Measurements from ENCODE around the gene CEP95.

The CEP95 gene

GRCh38 chr17:64531955-64532371 lies 25.2 kb downstream of the CEP95 start:
- Histone ChIP-seq H2AFZ (ENCODE audit: insufficient read depth, low read length, poor library complexity) (no peak overlapping the region), H3K27ac (ENCODE audit: low read depth, low read length) (no peak overlapping the region), H3K79me2 (ENCODE audit: control insufficient read depth, insufficient read depth, low read length, poor library complexity) (no peaks in the 10 kb centered on the region), H3K14ac (ENCODE audit: low read length) (no peak overlapping the region), H3K4ac (ENCODE audit: low read depth, low read length) (no peak overlapping the region), H3K18ac (ENCODE audit: low read length) (no peak overlapping the region), H3K36me3 (ENCODE audit: control insufficient read depth in 1 of 2, insufficient read depth in 2 of 2, low read length in 2 of 2) (peaks cover 29 to 56% of the 10 kb centered on the region in 2 experiments), H3K4me3 (ENCODE audit: low read depth, low read length) (no peak overlapping the region), H2AK5ac (ENCODE audit: low read length) (no peak overlapping the region), H4K12ac (ENCODE audit: low read depth, low read length) (no peak overlapping the region), H3K4me2 (ENCODE audit: low read length) (no peak overlapping the region), H3K23ac (ENCODE audit: low read length) (no peak overlapping the region), H4K8ac (ENCODE audit: low read depth, low read length) (no peak overlapping the region), H3K79me1 (ENCODE audit: low read length) (no peaks in the 10 kb centered on the region), H4K91ac (ENCODE audit: low read depth, low read length) (no peak overlapping the region), H3K27me3 (ENCODE audit: insufficient read depth, low read length) (no peaks in the 10 kb centered on the region), H2BK120ac (ENCODE audit: insufficient read depth, low read length, poor library complexity) (no peak overlapping the region), H3K4me1 (ENCODE audit: control insufficient read depth in 1 of 2, insufficient read depth in 2 of 2, low read length in 2 of 2) (no peaks in the 10 kb centered on the region), H3K9me3 (ENCODE audit: insufficient read depth, low read depth, low read length) (no peaks in the 10 kb centered on the region), H2BK5ac (ENCODE audit: low read depth, low read length, poor library complexity) (no peak overlapping the region), H2BK12ac (ENCODE audit: low read length) (no peak overlapping the region), H3K9ac (ENCODE audit: low read length) (no peak overlapping the region)
- WGBS (ENCODE audit: extremely low coverage, insufficient coverage, insufficient read length) = no CpG with 5 or more reads among the region's 5 CpGs
- no peak for DNase-seq

DNA sequence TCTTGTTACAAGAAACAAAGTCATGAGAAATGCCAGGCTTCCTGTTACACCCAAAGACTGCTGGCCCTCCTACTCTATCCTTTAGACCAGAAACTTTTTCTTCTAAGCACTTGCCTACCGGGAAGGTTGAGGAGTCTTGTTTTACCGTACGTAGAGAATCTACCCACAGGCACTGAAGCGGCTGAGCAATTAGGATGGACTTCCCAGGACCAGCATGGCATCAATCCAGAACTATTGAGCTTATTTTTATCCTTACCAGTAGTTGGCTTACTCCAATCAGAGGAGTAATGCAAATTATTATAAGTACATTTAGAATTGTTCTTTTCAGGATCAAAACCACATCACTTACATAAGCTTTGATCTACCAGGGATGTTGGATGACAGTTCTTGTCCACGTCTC lies 25.6 kb downstream of the CEP95 start:
- no peak overlapping the region for H2BK120ac ChIP-seq (ENCODE audit: insufficient read depth, low read length, poor library complexity)
- no peak overlapping the region for H4K12ac ChIP-seq (ENCODE audit: low read depth, low read length)
- DNase-seq = no peak
- H3K9me3 ChIP-seq (ENCODE audit: insufficient read depth, low read depth, low read length) = no peaks in the 10 kb centered on the region
- no peak overlapping the region for H2AK5ac ChIP-seq (ENCODE audit: low read length)
- no peak overlapping the region for H3K4me2 ChIP-seq (ENCODE audit: low read length)
- H3K9ac ChIP-seq (ENCODE audit: low read length) = no peak overlapping the region
- no peak overlapping the region for H3K18ac ChIP-seq (ENCODE audit: low read length)
- no peaks in the 10 kb centered on the region for H3K4me1 ChIP-seq (ENCODE audit: control insufficient read depth in 1 of 2, insufficient read depth in 2 of 2, low read length in 2 of 2)
- peaks cover 27 to 57% of the 10 kb centered on the region in 2 experiments for H3K36me3 ChIP-seq (ENCODE audit: control insufficient read depth in 1 of 2, insufficient read depth in 2 of 2, low read length in 2 of 2)
- H4K8ac ChIP-seq (ENCODE audit: low read depth, low read length) = no peak overlapping the region
- H4K91ac ChIP-seq (ENCODE audit: low read depth, low read length) = no peak overlapping the region
- no peak overlapping the region for H3K4me3 ChIP-seq (ENCODE audit: low read depth, low read length)
- H3K4ac ChIP-seq (ENCODE audit: low read depth, low read length) = no peak overlapping the region
- no peak overlapping the region for H2BK5ac ChIP-seq (ENCODE audit: low read depth, low read length, poor library complexity)
- no peak overlapping the region for H2AFZ ChIP-seq (ENCODE audit: insufficient read depth, low read length, poor library complexity)
- no CpG with 5 or more reads among the region's 5 CpGs for WGBS (ENCODE audit: extremely low coverage, insufficient coverage, insufficient read length)
- no peak overlapping the region for H3K14ac ChIP-seq (ENCODE audit: low read length)
- no peaks in the 10 kb centered on the region for H3K79me2 ChIP-seq (ENCODE audit: control insufficient read depth, insufficient read depth, low read length, poor library complexity)
- no peak overlapping the region for H3K23ac ChIP-seq (ENCODE audit: low read length)
- no peak overlapping the region for H3K27ac ChIP-seq (ENCODE audit: low read depth, low read length)
- no peaks in the 10 kb centered on the region for H3K27me3 ChIP-seq (ENCODE audit: insufficient read depth, low read length)
- H3K79me1 ChIP-seq (ENCODE audit: low read length) = no peaks in the 10 kb centered on the region
- H2BK12ac ChIP-seq (ENCODE audit: low read length) = no peak overlapping the region

DNA sequence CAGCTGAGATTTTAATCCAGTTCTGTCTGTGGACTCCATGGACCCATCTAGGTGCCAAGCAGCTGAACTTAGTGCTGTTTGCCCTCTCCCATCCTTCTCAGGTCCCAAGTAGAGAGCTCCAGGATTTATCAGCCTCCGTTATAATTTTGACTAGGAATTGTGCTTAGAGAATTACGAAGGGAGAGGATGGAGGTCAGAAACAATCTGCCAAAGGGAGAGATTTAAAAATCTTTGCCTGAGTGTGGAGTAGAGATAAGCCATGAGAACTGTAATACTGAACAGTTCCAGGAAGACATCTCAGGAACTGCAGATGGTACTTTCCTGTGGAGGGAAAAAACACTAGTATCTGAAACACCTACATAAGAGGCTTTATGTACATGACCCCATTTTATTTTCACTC lies 27.0 kb downstream of the CEP95 start:
- Histone ChIP-seq H3K14ac (ENCODE audit: low read length) (no peak overlapping the region), H3K4ac (ENCODE audit: low read depth, low read length) (no peak overlapping the region), H2AFZ (ENCODE audit: insufficient read depth, low read length, poor library complexity) (no peak overlapping the region), H4K12ac (ENCODE audit: low read depth, low read length) (no peak overlapping the region), H3K79me1 (ENCODE audit: low read length) (no peaks in the 10 kb centered on the region), H3K18ac (ENCODE audit: low read length) (no peak overlapping the region), H3K4me2 (ENCODE audit: low read length) (no peak overlapping the region), H3K36me3 (ENCODE audit: control insufficient read depth in 1 of 2, insufficient read depth in 2 of 2, low read length in 2 of 2) (peaks cover 28 to 65% of the 10 kb centered on the region in 2 experiments), H2BK120ac (ENCODE audit: insufficient read depth, low read length, poor library complexity) (no peak overlapping the region), H3K9me3 (ENCODE audit: insufficient read depth, low read depth, low read length) (no peaks in the 10 kb centered on the region), H3K79me2 (ENCODE audit: control insufficient read depth, insufficient read depth, low read length, poor library complexity) (no peaks in the 10 kb centered on the region), H2AK5ac (ENCODE audit: low read length) (no peak overlapping the region), H3K4me1 (ENCODE audit: control insufficient read depth in 1 of 2, insufficient read depth in 2 of 2, low read length in 2 of 2) (no peaks in the 10 kb centered on the region), H3K23ac (ENCODE audit: low read length) (no peak overlapping the region), H4K8ac (ENCODE audit: low read depth, low read length) (no peak overlapping the region), H4K91ac (ENCODE audit: low read depth, low read length) (no peak overlapping the region), H2BK12ac (ENCODE audit: low read length) (no peak overlapping the region), H3K9ac (ENCODE audit: low read length) (no peak overlapping the region), H2BK5ac (ENCODE audit: low read depth, low read length, poor library complexity) (no peak overlapping the region), H3K27ac (ENCODE audit: low read depth, low read length) (no peak overlapping the region), H3K27me3 (ENCODE audit: insufficient read depth, low read length) (no peaks in the 10 kb centered on the region), H3K4me3 (ENCODE audit: low read depth, low read length) (no peak overlapping the region)
- WGBS (ENCODE audit: extremely low coverage, insufficient coverage, insufficient read length) = no CpG with 5 or more reads among the region's 2 CpGs
- no peak for DNase-seq

DNA sequence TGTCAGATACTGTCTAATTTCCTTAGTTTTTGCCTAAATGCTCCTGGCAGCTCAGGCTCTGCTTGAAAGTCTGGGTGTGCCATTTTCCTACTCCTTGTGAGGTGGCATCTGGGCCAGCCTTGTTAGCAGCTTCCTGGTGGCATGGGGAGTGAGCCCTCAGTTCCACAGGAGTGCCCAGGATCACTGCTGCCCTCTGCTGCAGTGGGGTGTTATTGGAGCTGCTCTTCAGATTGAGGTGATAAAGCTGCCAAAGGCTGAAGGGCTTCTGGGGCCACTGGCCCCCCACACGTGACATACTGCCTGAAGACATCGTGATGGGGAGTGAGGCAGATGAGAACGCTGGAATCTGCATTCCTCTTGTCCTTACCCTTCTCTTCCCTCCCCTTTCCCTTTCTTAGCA lies 27.4 kb downstream of the CEP95 start:
- no peaks in the 10 kb centered on the region for H3K79me1 ChIP-seq (ENCODE audit: low read length)
- H3K18ac ChIP-seq (ENCODE audit: low read length) = no peak overlapping the region
- H3K27me3 ChIP-seq (ENCODE audit: insufficient read depth, low read length) = no peaks in the 10 kb centered on the region
- no peak overlapping the region for H3K9ac ChIP-seq (ENCODE audit: low read length)
- H3K23ac ChIP-seq (ENCODE audit: low read length) = no peak overlapping the region
- no CpG with 5 or more reads among the region's 3 CpGs for WGBS (ENCODE audit: extremely low coverage, insufficient coverage, insufficient read length)
- H2AK5ac ChIP-seq (ENCODE audit: low read length) = no peak overlapping the region
- H2BK120ac ChIP-seq (ENCODE audit: insufficient read depth, low read length, poor library complexity) = no peak overlapping the region
- H4K12ac ChIP-seq (ENCODE audit: low read depth, low read length) = no peak overlapping the region
- no peaks in the 10 kb centered on the region for H3K9me3 ChIP-seq (ENCODE audit: insufficient read depth, low read depth, low read length)
- no peak overlapping the region for H4K8ac ChIP-seq (ENCODE audit: low read depth, low read length)
- no peak overlapping the region for H2AFZ ChIP-seq (ENCODE audit: insufficient read depth, low read length, poor library complexity)
- H3K4me2 ChIP-seq (ENCODE audit: low read length) = no peak overlapping the region
- no peak overlapping the region for H3K4ac ChIP-seq (ENCODE audit: low read depth, low read length)
- H2BK5ac ChIP-seq (ENCODE audit: low read depth, low read length, poor library complexity) = no peak overlapping the region
- H3K79me2 ChIP-seq (ENCODE audit: control insufficient read depth, insufficient read depth, low read length, poor library complexity) = no peaks in the 10 kb centered on the region
- H3K36me3 ChIP-seq (ENCODE audit: control insufficient read depth in 1 of 2, insufficient read depth in 2 of 2, low read length in 2 of 2) = peaks cover 29 to 66% of the 10 kb centered on the region in 2 experiments
- H3K27ac ChIP-seq (ENCODE audit: low read depth, low read length) = no peak overlapping the region
- H3K4me3 ChIP-seq (ENCODE audit: low read depth, low read length) = no peak overlapping the region
- H3K4me1 ChIP-seq (ENCODE audit: control insufficient read depth in 1 of 2, insufficient read depth in 2 of 2, low read length in 2 of 2) = no peaks in the 10 kb centered on the region
- no peak overlapping the region for H3K14ac ChIP-seq (ENCODE audit: low read length)
- H4K91ac ChIP-seq (ENCODE audit: low read depth, low read length) = no peak overlapping the region
- DNase-seq = no peak
- H2BK12ac ChIP-seq (ENCODE audit: low read length) = no peak overlapping the region
